IMR-90 (cell line): ENCODE results near the gene CDKAL1. TPM values are rescaled to one million over a fixed set of nuclear protein-coding genes. Genes with fewer than 3 reads are reported as not detected.

Experiments used
- ATAC-seq: fragments of 200-7000 bp; cut with Tn5 transposase; 2 replicates; pipeline ENCODE4 v1.9.1; 2020; ENCODE audit warnings: low read depth, mild to moderate bottlenecking, moderate library complexity
- BruUV-seq: library from RNA; stranded (reverse); fragments of 400-500 nt; replicated peaks from 2 replicates; lab custom pipeline; 2021; lab: Mats Ljungman, UMichigan
- CTCF ChIA-PET: fragments of 300-600 bp; formaldehyde crosslinking; extraction: SDS; loops from one replicate; lab custom pipeline; 2021; ENCODE audit warnings: antibody characterized with exemption; lab: Yijun Ruan, JAX
- POLR2A ChIA-PET: fragments of 300-600 bp; sonication (Branson Sonifier 250); formaldehyde crosslinking; loops from one replicate; lab custom pipeline; 2022; ENCODE audit warnings: antibody characterized with exemption; ENCODE audit not compliant: unreplicated experiment; lab: Charles Lee
- DNase-seq: peaks from one replicate; pipeline ENCODE4 v3.0.0; 2013
- H2AFZ ChIP-seq: replicated peaks from 2 replicates; pipeline ENCODE3; 2013; ENCODE audit warnings: low read length, mild to moderate bottlenecking; ENCODE audit not compliant: poor library complexity
- H2AK5ac ChIP-seq: 2 replicates; pipeline ENCODE4 v1.6.1; 2013; ENCODE audit warnings: low read depth, low read length, inconsistent platforms
- H2AK9ac ChIP-seq: replicated peaks from 2 replicates; pipeline ENCODE3; 2013; ENCODE audit warnings: mild to moderate bottlenecking, low read depth, low read length, moderate library complexity; ENCODE audit not compliant: poor library complexity
- H2BK120ac ChIP-seq: 2 replicates; pipeline ENCODE4 v1.6.1; 2013; ENCODE audit warnings: low read depth, low read length, inconsistent platforms
- H2BK15ac ChIP-seq: 3 replicates; pipeline ENCODE4 v1.6.1; 2013; ENCODE audit warnings: low read depth, low read length, inconsistent platforms
- H2BK20ac ChIP-seq: 2 replicates; pipeline ENCODE4 v1.6.1; 2013; ENCODE audit warnings: low read depth, mild to moderate bottlenecking, inconsistent platforms, low read length, moderate library complexity
- H2BK5ac ChIP-seq: 2 replicates; pipeline ENCODE4 v1.6.1; 2013; ENCODE audit warnings: mild to moderate bottlenecking, low read depth, low read length, inconsistent platforms; ENCODE audit not compliant: poor library complexity, severe bottlenecking
- H3K14ac ChIP-seq: replicated peaks from 2 replicates; pipeline ENCODE4 v1.6.1; 2013; ENCODE audit warnings: low read depth, low read length, inconsistent platforms
- H3K18ac ChIP-seq: 2 replicates; pipeline ENCODE4 v1.6.1; 2013; ENCODE audit warnings: low read depth, low read length, control low read depth
- H3K23ac ChIP-seq: 2 replicates; pipeline ENCODE4 v1.6.1; 2013; ENCODE audit warnings: low read depth, low read length, inconsistent platforms
- H3K27ac ChIP-seq: 2 replicates; pipeline ENCODE4 v1.5.1; 2013; ENCODE audit warnings: mild to moderate bottlenecking, control low read depth, low read length; ENCODE audit not compliant: insufficient read depth
- H3K27me3 ChIP-seq: 2 replicates; pipeline ENCODE4 v1.6.1; 2013; ENCODE audit warnings: low read length; ENCODE audit not compliant: control insufficient read depth, insufficient read depth
- H3K36me3 ChIP-seq: 2 replicates; pipeline ENCODE4 v1.6.1; 2013; ENCODE audit warnings: low read length, mixed read lengths; ENCODE audit not compliant: control insufficient read depth, insufficient read depth
- H3K4ac ChIP-seq: 2 replicates; pipeline ENCODE4 v1.6.1; 2013; ENCODE audit warnings: low read depth, low read length, inconsistent platforms
- H3K4me1 ChIP-seq: 2 replicates; pipeline ENCODE4 v1.6.1; 2013; ENCODE audit warnings: low read length, mixed read lengths; ENCODE audit not compliant: control insufficient read depth, insufficient read depth
- H3K4me2 ChIP-seq: 2 replicates; pipeline ENCODE4 v1.6.1; 2013; ENCODE audit warnings: low read depth, mild to moderate bottlenecking, control low read depth, low read length, moderate library complexity
- H3K4me3 ChIP-seq: 2 replicates; pipeline ENCODE4 v1.5.1; 2013; ENCODE audit warnings: low read depth, mild to moderate bottlenecking, control low read depth, low read length, moderate library complexity; ENCODE audit not compliant: insufficient read depth
- H3K56ac ChIP-seq: 2 replicates; pipeline ENCODE4 v1.6.1; 2013; ENCODE audit warnings: low read length, inconsistent platforms; ENCODE audit not compliant: insufficient read depth; ENCODE audit errors: extremely low read depth
- H3K79me1 ChIP-seq, 2 experiments: 2 replicates each; pipeline ENCODE4 v1.6.1; 2013; ENCODE audit warnings: low read length in 2 of 2, inconsistent platforms in 1 of 2, low read depth in 1 of 2
- H3K9ac ChIP-seq: 2 replicates; pipeline ENCODE4 v1.6.1; 2013; ENCODE audit warnings: low read depth, low read length, control low read depth
- H3K9me1 ChIP-seq: 2 replicates; pipeline ENCODE4 v1.6.1; 2013; ENCODE audit warnings: low read length, inconsistent platforms; ENCODE audit not compliant: insufficient read depth
- H3K9me3 ChIP-seq: 2 replicates; pipeline ENCODE4 v1.6.1; 2013; ENCODE audit warnings: low read length; ENCODE audit not compliant: control insufficient read depth, insufficient read depth
- H4K20me1 ChIP-seq: 2 replicates; pipeline ENCODE4 v1.6.1; 2013; ENCODE audit warnings: low read length, inconsistent platforms; ENCODE audit not compliant: insufficient read depth
- H4K5ac ChIP-seq: 2 replicates; pipeline ENCODE4 v1.6.1; 2013; ENCODE audit warnings: mild to moderate bottlenecking, low read depth, low read length, control low read depth
- H4K8ac ChIP-seq, 2 experiments: 2 replicates each; pipeline ENCODE4 v1.6.1; 2013; ENCODE audit warnings: low read depth in 2 of 2, low read length in 2 of 2, control low read depth in 1 of 2, inconsistent platforms in 1 of 2
- H4K91ac ChIP-seq: 2 replicates; pipeline ENCODE4 v1.6.1; 2013; ENCODE audit warnings: low read depth, low read length, inconsistent platforms; ENCODE audit not compliant: insufficient read depth
- MAFK ChIP-seq: IDR thresholded peaks from 2 replicates; pipeline ENCODE4 v1.6.1; 2012; ENCODE audit warnings: low read depth, low read length, improper control_type of control experiment
- WGBS, 2 experiments: methylation state at CpG; one replicate each; pipeline versions ENCODE4 v1.1.5 to v1.1.7; 2013; ENCODE audit warnings: missing lambda C conversion rate in 2 of 2; ENCODE audit not compliant: insufficient read length in 1 of 2; ENCODE audit errors: extremely low coverage in 2 of 2; 5-methylcytosine and 5-hydroxymethylcytosine counted together
- dilution Hi-C: fragments of 300-500 bp; cut with HindIII; formaldehyde crosslinking; loops from one replicate; pipeline ENCODE4 v1.14.3; 2018; ENCODE audit warnings: low sequenced_read_pairs; ENCODE audit not compliant: unreplicated experiment
- in situ Hi-C: fragments of 300-500 bp; cut with MboI; formaldehyde crosslinking; loops from 3 replicates; pipeline ENCODE4 v1.14.3; 2019; ENCODE audit warnings: low sequenced_read_pairs, inconsistent platforms, mixed read lengths
- intact Hi-C: fragments of 100-400 bp; cut with micrococcal nuclease; formaldehyde crosslinking; loops from 2 replicates; pipeline ENCODE4 v1.10.0; 2022
- polyA plus RNA-seq, 3 experiments: library from polyadenylated mRNA; depleted of rRNA; stranded (reverse); fragments of >200 nt; gene quantifications; 2 replicates each; pipeline ENCODE4 v1.2.3, GENCODE V29; 2012; ENCODE audit warnings: low replicate concordance in 1 of 3
- total RNA-seq: library from RNA; depleted of rRNA; stranded (reverse); fragments of >200 nt; gene quantifications from 2 replicates; pipeline ENCODE4 v1.2.3, GENCODE V29; 2012

Gene CDKAL1
- total and polyA plus RNA-seq, 2 of the 4 experiments (the other 2 are of a cell fraction): 3.7 to 13.1 TPM

- H3K23ac ChIP-seq: no peak overlapping the region
- H3K27me3 ChIP-seq: no peaks in the 10 kb centered on the region
- CTCF ChIA-PET: no interaction called here
- H3K4me2 ChIP-seq: no peak overlapping the region
- H3K27ac ChIP-seq: no peak overlapping the region
- H3K18ac ChIP-seq: no peak overlapping the region
- no peak overlapping the region for H3K4me3 ChIP-seq
- no peak overlapping the region for H2AK9ac ChIP-seq
- POLR2A ChIA-PET: no interaction called here
- H3K9me1 ChIP-seq: no peaks in the 10 kb centered on the region
- DNase-seq: no peak
- H2BK5ac ChIP-seq: no peak overlapping the region
- H4K20me1 ChIP-seq: no peaks in the 10 kb centered on the region
- no peak overlapping the region for H3K14ac ChIP-seq
- H3K36me3 ChIP-seq: no peaks in the 10 kb centered on the region
- no peak overlapping the region for H3K56ac ChIP-seq
- H2BK20ac ChIP-seq: no peak overlapping the region
- ATAC-seq: no peak
- H3K4me1 ChIP-seq: 0 out of 2 replicates have a peak, but pooled peaks cover 1% of the 10 kb centered on the region
- no TSS peak for BruUV-seq
- no peak overlapping the region for H4K91ac ChIP-seq
- dilution Hi-C loops: no loop called here
- TF ChIP-seq MAFK: no peak
- no CpG with 5 or more reads among the region's 3 CpGs for WGBS, 2 experiments
- no peak overlapping the region for H2AFZ ChIP-seq
- no peak overlapping the region for H2BK120ac ChIP-seq
- no peak overlapping the region for H3K4ac ChIP-seq
- in situ Hi-C loops: no loop called here
- H2BK15ac ChIP-seq: no peak overlapping the region
- no peak overlapping the region for H4K5ac ChIP-seq
- no peak overlapping the region for H4K8ac ChIP-seq
- H2AK5ac ChIP-seq: no peak overlapping the region
- H3K9ac ChIP-seq: no peak overlapping the region
- intact Hi-C loops: no loop called here
- no peaks in the 10 kb centered on the region for H3K79me1 ChIP-seq
- no peaks in the 10 kb centered on the region for H3K9me3 ChIP-seq
Observed at GRCh38 chr6:20737912-20738311, 203.7 kb downstream of the CDKAL1 start.
